ENCODE data around the gene GCNA. TPM values are rescaled to one million over a fixed set of nuclear protein-coding genes. Genes with fewer than 3 reads are reported as not detected.
A peak's percentile ranks its signal among the peaks of the same experiment; 100 is the strongest.

Gene GCNA
- total RNA-seq, 4 donors from 2014 or later, result 0.35 to 3.1 (median 0.84) TPM

- TF ChIP-seq CTCF (IDR thresholded peaks at IDR 0.05) (no peak), POLR2A (IDR thresholded peaks at IDR 0.05) (no peak)
- Histone ChIP-seq H3K4me3 (no peak overlapping the region), H3K36me3 (no peaks in the 10 kb centered on the region), H3K4me1 (peaks cover 0 to 33% (median 12%) of the 10 kb centered on the region in 3 donors), H3K27ac (peak overlapping the region in 2 of 4 donors; percentile 63 to 70), H3K27me3 (no peaks in the 10 kb centered on the region), H3K9me3 (no peaks in the 10 kb centered on the region)
- no peak for DNase-seq
- WGBS, 2 donors, result 87 to 100% methylated on average over 1 to 3 of the region's 3 CpGs
- intact Hi-C loops (cut with DNase I), result no loop called here
Measured at GRCh38 chrX:71623714-71624113, 45.5 kb downstream of the GCNA start.

GRCh38 chrX:71625471-71625870 is 47.2 kb downstream of the GCNA start:
- no peak for DNase-seq
- H3K36me3 ChIP-seq, result no peaks in the 10 kb centered on the region
- H3K4me3 ChIP-seq, result no peak overlapping the region
- intact Hi-C loops (cut with DNase I), result no loop called here
- TF ChIP-seq POLR2A (IDR thresholded peaks at IDR 0.05), result no peak
- no peak for TF ChIP-seq CTCF (IDR thresholded peaks at IDR 0.05)
- WGBS, 2 donors, result 84 to 92% methylated on average over 5 of the region's 5 CpGs
- no peaks in the 10 kb centered on the region for H3K27me3 ChIP-seq
- no peak overlapping the region for H3K27ac ChIP-seq
- H3K9me3 ChIP-seq, result no peaks in the 10 kb centered on the region
- peaks cover 0 to 33% (median 12%) of the 10 kb centered on the region in 3 donors for H3K4me1 ChIP-seq

GRCh38 chrX:71626576-71626975 is 48.3 kb downstream of the GCNA start:
- no peak for DNase-seq
- Histone ChIP-seq H3K27ac (no peak overlapping the region), H3K27me3 (no peaks in the 10 kb centered on the region), H3K36me3 (no peaks in the 10 kb centered on the region), H3K4me3 (no peak overlapping the region), H3K9me3 (no peaks in the 10 kb centered on the region), H3K4me1 (peaks cover 0 to 31% (median 12%) of the 10 kb centered on the region in 3 donors)
- intact Hi-C loops (cut with DNase I), result no loop called here
- WGBS, 2 donors, result 67% methylated on average over 3 of the region's 6 CpGs; no CpG with 5 or more reads in 1 of the 2 donors
- TF ChIP-seq POLR2A (IDR thresholded peaks at IDR 0.05), result no peak
- TF ChIP-seq CTCF (IDR thresholded peaks at IDR 0.05), result no peak

GRCh38 chrX:71627588-71628404 is 49.6 kb downstream of the GCNA start:
- TF ChIP-seq CTCF (IDR thresholded peaks at IDR 0.05) (no peak), POLR2A (IDR thresholded peaks at IDR 0.05) (no peak)
- 76 to 83% methylated on average over 7 to 13 of the region's 14 CpGs for WGBS, 2 donors
- no peaks in the 10 kb centered on the region for H3K9me3 ChIP-seq
- no peak for DNase-seq
- H3K4me1 ChIP-seq, result peaks cover 0 to 18% (median 5%) of the 10 kb centered on the region in 3 donors
- no peak overlapping the region for H3K27ac ChIP-seq
- no peak overlapping the region for H3K4me3 ChIP-seq
- intact Hi-C loops (cut with DNase I), result no loop called here
- no peaks in the 10 kb centered on the region for H3K27me3 ChIP-seq
- no peaks in the 10 kb centered on the region for H3K36me3 ChIP-seq

- 57% methylated on average over 1 of the region's 2 CpGs; no CpG with 5 or more reads in 1 of the 2 donors for WGBS, 2 donors
- no peaks in the 10 kb centered on the region for H3K36me3 ChIP-seq
- no peak for TF ChIP-seq POLR2A (IDR thresholded peaks at IDR 0.05)
- TF ChIP-seq CTCF (IDR thresholded peaks at IDR 0.05), result no peak
- intact Hi-C loops (cut with DNase I), result no loop called here
- no peak overlapping the region for H3K4me3 ChIP-seq
- peaks cover 0 to 4% (median 0%) of the 10 kb centered on the region in 3 donors for H3K4me1 ChIP-seq
- no peak overlapping the region for H3K27ac ChIP-seq
- no peaks in the 10 kb centered on the region for H3K27me3 ChIP-seq
- no peak for DNase-seq
- no peaks in the 10 kb centered on the region for H3K9me3 ChIP-seq
Measured at GRCh38 chrX:71629467-71629866, 51.2 kb downstream of the GCNA start.

All from esophagus squamous epithelium (tissue), 5 donors.